NOMO-1 (cell line): ENCODE results near the gene ANKMY1.
"Not testable (repeated sequence)": the region's sequence is repeated elsewhere in the genome, so short reads cannot be mapped to it uniquely, and the experiment has no call there.

Source experiments
- DNase-seq, 2 experiments: peaks; one replicate each; lab custom pipeline; 2025; ENCODE audit not compliant: unreplicated experiment in 2 of 2; lab: John Stamatoyannopoulos, UW

ANKMY1 gene

GRCh38 chr2:240557101-240557751 lies 562 bp downstream of the ANKMY1 start:
- no peak for DNase-seq

DNA sequence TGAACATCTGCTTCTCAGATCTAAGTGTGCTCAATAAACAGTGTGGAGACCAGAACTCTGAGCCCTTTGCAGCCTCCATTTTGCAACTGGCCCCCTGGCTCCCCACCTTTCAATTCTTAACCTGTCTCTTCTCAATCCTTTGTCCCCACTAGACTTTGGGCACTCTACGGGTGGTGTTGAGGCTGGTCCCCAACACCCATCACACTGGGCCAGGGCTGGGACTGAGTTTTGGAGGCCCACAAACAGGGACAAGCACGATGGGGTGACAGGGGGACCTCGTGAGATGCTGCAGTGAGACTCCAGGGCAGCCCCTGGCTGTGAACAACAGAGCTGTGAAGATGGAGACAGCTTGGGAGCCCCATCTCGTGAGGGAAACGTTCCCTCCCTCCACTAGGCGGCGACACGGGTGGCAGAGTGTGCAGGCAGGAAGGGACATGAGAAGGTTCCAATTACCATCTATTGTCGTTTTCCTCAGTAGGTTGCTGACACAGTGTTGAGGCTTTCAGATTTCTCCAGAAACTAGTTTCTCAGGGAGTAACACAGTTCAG lies 1.2 kb downstream of the ANKMY1 start:
- no peak for DNase-seq

GRCh38 chr2:240555541-240556250 lies 2.1 kb downstream of the ANKMY1 start:
- DNase-seq, result no peak

DNA sequence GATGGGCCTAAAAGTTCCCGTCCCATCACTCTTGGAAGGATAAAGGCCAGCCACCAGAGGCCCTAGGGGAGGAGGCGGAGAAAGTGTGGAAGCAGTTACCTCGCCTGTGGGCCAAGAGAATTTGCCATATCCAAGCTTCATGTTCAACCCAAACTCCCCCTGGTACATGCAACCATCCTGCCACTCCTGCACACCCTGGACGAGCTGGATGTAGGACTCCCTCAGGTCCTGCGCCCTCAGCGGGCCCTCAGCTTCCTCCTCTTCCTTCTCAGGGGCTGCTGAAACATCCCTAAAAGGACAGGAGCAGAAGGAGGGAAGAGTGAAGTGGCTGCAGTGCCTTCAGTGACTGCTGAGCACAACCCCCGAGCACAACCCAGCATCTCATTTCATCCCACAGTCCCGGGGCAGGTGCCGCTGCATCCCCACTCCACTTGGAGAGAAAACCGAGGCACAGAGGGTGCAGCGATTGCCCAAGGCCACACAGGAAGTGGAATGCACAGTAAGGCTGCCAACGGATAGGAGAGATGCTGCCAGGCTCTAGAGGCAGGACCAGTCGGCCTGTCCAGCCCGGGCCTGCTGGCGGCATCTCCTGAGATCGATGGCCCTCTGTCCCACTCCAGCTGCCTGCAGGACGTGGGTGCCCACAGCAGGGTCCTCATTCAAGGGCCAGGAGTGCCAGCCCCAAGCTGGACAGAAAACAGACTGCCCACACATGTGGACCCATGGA lies 2.9 kb downstream of the ANKMY1 start:
- DNase-seq, result no peak

GRCh38 chr2:240553956-240554480 lies 3.8 kb downstream of the ANKMY1 start:
- DNase-seq, result no peak

DNA sequence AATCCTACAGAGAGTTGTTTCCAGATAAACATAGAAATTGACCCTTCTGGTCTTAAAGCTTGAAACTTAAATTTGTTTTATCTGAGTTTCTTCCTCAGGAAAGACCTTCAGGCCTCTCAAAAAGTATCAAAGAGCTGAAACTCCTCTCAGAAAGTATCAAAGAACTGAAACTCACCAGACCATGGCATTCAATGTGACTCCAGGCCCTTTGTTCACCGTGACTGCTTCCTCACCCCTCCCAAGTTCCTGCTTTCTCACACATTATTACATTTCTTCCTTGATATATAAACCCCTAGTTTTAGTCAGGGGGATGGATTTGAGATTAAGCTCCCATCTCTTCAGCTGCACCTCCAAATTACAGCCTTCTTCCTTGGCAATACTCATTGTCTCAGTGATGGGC lies 6.0 kb downstream of the ANKMY1 start:
- no peak for DNase-seq

DNA sequence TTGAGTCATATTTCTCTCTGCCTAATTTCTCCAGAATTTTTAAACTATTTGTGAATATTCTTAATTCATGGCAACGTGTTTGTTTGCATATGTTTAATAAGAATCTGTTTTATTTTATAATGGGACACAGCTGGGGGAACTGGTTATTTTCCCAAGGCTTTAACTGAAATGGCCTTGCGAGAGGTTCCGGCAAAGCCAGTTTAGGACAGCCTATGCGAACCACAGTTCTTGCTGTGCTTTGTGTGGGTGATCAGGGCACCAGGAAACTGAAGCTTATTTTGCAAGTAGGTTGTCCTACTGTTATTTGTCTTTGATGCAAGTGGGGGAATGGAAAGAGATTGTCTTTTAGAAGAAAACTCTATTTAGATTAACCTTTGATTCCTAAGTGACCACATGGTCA lies 6.5 kb downstream of the ANKMY1 start:
- DNase-seq, result no peak

- no peak for DNase-seq
These were observed 17.9 kb downstream of the ANKMY1 start for GRCh38 chr2:240539906-240540305.

DNA sequence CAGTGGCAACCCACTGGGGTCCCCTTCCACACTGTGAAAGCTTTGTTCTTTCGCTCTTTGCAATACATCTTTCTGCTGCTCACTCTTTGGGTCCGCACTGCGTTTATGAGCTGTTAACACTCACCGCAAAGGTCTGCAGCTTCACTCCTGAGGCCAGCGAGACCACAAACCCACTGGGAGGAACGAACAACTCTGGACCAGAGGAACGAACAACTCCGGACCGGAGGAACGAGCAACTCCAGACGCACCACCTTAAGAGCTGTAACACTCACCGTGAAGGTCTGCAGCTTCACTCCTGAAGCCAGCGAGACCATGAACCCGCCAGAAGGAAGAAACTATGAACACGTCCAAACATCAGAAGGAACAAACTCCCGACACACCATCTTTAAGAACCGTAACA lies 18.7 kb downstream of the ANKMY1 start:
- not testable (repeated sequence) for DNase-seq

GRCh38 chr2:240538031-240538780 lies 19.6 kb downstream of the ANKMY1 start:
- no peak for DNase-seq

DNA sequence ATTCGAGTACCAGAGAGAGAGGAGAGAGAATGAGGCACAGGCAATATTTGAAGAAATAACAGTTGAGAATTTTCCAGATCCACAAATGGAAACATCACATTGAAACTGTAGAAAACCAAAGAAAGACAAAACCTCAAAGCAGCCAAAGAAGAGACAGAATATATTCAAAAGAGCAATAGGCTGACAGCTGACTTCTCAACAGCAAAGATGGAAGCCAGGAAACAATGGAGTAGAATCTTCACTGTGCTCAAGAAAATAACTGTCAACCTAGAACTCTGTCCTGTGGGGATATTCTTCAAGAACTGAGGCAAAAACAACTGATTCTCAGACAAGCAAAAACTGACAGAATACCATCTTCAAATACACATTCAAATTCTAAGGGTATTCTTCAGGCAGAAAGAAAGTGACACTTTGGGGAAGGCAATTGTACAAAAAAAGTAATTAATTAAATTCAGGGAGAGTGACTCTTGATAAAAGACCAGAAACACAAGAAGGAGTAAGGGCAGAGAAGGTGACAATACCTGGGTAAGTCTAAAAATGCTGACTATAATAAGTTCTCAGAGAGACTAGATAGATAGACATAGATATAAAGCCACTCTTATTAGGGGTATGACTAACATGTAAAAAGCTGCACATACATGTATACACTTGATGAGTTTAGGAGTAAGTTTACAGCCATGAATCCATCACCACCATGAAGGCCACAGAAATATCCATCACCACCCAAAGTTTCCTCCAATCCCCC lies 25.6 kb downstream of the ANKMY1 start:
- no peak for DNase-seq

DNA sequence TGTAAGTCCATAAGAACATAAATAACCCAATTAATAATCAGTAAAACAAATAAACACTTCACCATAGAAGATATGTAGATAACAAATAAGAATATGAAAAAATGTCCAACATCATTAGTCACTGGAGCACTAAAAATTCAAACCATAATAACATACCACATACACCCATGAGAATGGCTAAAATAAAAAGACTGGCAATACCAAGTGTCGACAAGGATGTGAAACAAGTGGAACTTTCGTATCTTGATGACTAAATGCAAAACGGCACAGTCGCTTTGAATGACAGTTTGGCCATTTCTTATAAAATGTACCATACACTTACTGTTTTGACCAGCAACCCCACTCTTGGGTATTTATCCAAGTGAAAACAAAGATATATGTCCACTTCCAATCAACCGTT lies 26.8 kb downstream of the ANKMY1 start:
- no peak for DNase-seq

GRCh38 chr2:240530181-240530580 lies 27.6 kb downstream of the ANKMY1 start:
- no peak for DNase-seq

DNA sequence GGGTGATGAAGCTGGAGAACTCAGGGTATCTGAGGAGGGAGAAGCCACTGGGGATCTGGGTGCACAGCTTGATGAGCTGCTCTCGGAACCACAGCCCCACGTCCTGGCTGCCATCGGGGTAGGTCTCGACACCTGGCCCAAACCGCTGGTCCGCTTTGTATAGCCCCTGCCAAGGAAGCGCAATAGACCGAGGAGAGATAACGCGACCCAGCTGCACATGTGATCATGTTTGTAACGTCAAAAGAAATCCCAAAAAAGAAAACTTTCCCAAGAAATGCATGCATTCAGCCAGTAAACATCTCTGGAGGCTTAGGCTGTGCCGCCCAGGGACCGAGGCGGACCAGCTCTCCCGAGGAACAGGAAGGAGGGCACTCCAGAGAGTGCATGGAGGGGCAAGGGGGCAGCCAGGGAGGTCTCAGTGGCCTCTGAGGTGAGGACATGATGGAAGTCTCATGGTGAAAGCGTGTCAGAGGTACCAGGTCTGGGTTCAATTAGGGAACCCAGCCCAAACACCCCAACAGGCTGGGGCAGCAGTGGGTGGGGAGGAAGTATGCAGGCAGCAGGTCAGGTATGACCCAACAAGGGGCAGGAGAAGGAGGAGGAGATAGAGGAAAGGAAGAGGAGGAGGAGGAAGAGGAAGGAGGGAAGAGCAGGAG lies 28.3 kb downstream of the ANKMY1 start:
- no peak for DNase-seq

- no peak for DNase-seq
These were observed 29.3 kb downstream of the ANKMY1 start for GRCh38 chr2:240528406-240529040.

DNA sequence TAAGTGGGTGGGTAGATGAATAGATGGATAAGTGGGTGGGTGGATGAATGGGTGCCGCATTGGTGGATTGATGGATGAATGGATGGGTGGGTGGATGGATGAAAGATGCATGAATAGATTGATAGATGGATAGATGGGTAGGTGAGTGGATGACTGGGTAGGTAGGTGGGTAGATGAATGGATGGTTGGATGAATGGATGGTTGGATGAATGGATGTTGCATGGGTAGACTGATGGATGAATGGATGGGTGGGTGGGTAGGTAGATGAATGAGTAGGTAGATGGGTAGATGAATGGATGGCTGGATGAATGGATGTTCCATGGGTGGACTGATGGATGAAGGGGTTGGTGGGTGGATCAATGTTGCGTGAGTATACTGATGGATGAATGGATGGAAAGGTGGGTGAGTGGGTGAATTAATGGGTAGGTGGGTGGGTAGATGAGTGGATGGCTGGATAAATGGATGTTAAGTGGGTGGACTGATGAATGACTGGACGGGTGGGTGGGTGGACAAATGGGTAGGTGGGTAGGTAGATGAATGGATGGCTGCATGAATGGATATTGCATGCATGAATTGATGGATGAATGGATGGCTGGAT lies 30.5 kb downstream of the ANKMY1 start:
- DNase-seq, result no peak

DNA sequence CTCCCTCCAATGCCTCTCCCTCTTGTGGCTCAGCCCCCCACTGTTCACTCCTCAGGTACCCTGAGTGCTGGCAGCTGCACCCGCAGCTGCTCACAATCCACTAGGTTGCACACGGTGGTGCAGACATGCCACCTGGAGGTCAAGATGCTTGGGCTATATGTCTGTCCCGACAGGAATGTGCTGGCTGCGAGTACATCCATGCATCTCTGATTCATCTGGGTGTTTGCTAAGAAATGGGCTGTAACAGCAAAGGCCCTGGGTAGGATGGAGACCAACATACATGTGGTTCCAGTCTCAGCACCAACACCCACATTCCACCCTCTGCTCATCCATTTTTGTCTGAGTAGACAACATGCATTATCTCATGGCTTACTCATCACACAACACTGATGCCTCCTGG lies 31.3 kb downstream of the ANKMY1 start:
- no peak for DNase-seq

DNA sequence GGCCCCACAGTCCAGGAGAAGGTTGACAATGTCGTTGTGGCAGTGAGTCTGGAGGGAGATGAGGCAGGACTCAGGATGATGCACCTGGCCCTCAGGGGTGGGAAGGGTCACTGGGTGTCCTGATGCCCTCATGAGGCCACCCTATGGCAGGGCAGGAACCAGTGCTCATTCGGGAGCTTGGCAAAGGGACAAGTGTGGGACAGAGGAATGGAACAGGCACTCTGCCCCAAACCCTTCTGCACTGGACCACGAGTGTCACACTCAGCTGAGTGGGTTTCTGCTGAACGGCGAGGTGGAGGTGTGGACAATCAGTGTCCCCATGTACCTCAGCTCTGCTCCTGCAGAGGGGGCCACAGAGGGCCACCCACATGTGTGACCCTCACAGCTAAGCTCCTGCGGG lies 32.0 kb downstream of the ANKMY1 start:
- no peak for DNase-seq
